GM12878 (cell line): Measurements from ENCODE around the gene LIX1L. TPM values are rescaled to one million over a fixed set of nuclear protein-coding genes. Genes with fewer than 3 reads are reported as not detected.
A peak's percentile ranks its signal among the peaks of the same experiment; 100 is the strongest.

Experiments
- ATAC-seq: fragments of 200-7000 bp; cut with Tn5 transposase; 3 replicates; pipeline ENCODE4 v1.9.1; 2020; ENCODE audit warnings: mild to moderate bottlenecking, moderate library complexity
- BruUV-seq: library from RNA; stranded (reverse); fragments of 400-500 nt; replicated peaks from 2 replicates; lab custom pipeline; 2021; lab: Mats Ljungman, UMichigan
- CTCF ChIA-PET: fragments of 300-600 bp; sonication (Branson Sonifier 250); formaldehyde crosslinking; extraction: SDS; loops from one replicate; lab custom pipeline; 2021; ENCODE audit warnings: inconsistent platforms; lab: Yijun Ruan, JAX
- POLR2A ChIA-PET: fragments of 350-600 bp; formaldehyde crosslinking; extraction: SDS; loops from one replicate; lab custom pipeline; 2021; ENCODE audit warnings: inconsistent platforms; lab: Charles Lee
- RAD21 ChIA-PET: fragments of 300-600 bp; sonication (Branson Sonifier 250); formaldehyde crosslinking; loops from one replicate; lab custom pipeline; 2023; ENCODE audit warnings: antibody characterized with exemption; ENCODE audit not compliant: unreplicated experiment; lab: Charles Lee
- SMC1A ChIA-PET: fragments of 300-600 bp; sonication (Branson Sonifier 250); formaldehyde crosslinking; loops from one replicate; lab custom pipeline; 2023; ENCODE audit not compliant: unreplicated experiment, uncharacterized antibody; lab: Charles Lee
- DNase-seq: peaks from one replicate; pipeline ENCODE4 v3.0.0-alpha.2; 2011; ENCODE audit warnings: low read depth, low spot score
- FAIRE-seq: peaks from 3 replicates; lab custom pipeline; 2011; peaks lifted over from hg19 to GRCh38; lab: Jason Lieb, UNC
- H2AFZ ChIP-seq: 2 replicates; pipeline ENCODE4 v1.6.0; 2011; ENCODE audit warnings: low read depth, low read length, control low read depth; ENCODE audit not compliant: control insufficient read depth
- H3K27ac ChIP-seq: 2 replicates; pipeline ENCODE4 v1.5.1; 2011; ENCODE audit warnings: control low read depth; ENCODE audit not compliant: control insufficient read depth, insufficient read depth
- H3K27me3 ChIP-seq, 2 experiments: replicated peaks in 1 of 2; 2 replicates each; pipeline versions ENCODE4 v1.6.0 to v1.6.1; 2011; ENCODE audit warnings: low read length in 1 of 2; ENCODE audit not compliant: control insufficient read depth in 2 of 2, insufficient read depth in 2 of 2
- H3K36me3 ChIP-seq, 2 experiments: 2 replicates each; pipeline ENCODE4 v1.5.1; 2011; ENCODE audit warnings: low read length in 1 of 2; ENCODE audit not compliant: control insufficient read depth in 2 of 2, insufficient read depth in 2 of 2
- H3K4me1 ChIP-seq: 2 replicates; pipeline ENCODE4 v1.6.1; 2011; ENCODE audit warnings: mild to moderate bottlenecking, low read length, moderate library complexity, mixed read lengths; ENCODE audit not compliant: control insufficient read depth, insufficient read depth
- H3K4me2 ChIP-seq: 2 replicates; pipeline ENCODE4 v1.6.0; 2011; ENCODE audit warnings: control low read depth; ENCODE audit not compliant: control insufficient read depth, insufficient read depth
- H3K4me3 ChIP-seq: fragments of 200-600 bp; sonication (generic); 2 replicates; pipeline ENCODE4 v1.5.1; 2016
- H3K79me2 ChIP-seq: 2 replicates; pipeline ENCODE4 v1.6.0; 2011; ENCODE audit warnings: low read length; ENCODE audit not compliant: control insufficient read depth, insufficient read depth
- H3K9ac ChIP-seq: 2 replicates; pipeline ENCODE4 v1.8.0; 2011; ENCODE audit warnings: low read length, control low read depth, mixed read lengths; ENCODE audit not compliant: control insufficient read depth, insufficient read depth
- H3K9me3 ChIP-seq: replicated peaks from 3 replicates; pipeline ENCODE4 v1.5.1; 2011; ENCODE audit warnings: mild to moderate bottlenecking, low read length; ENCODE audit not compliant: control insufficient read depth, insufficient read depth
- H4K20me1 ChIP-seq: 2 replicates; pipeline ENCODE4 v1.6.0; 2011; ENCODE audit not compliant: control insufficient read depth, insufficient read depth
- ATF7 ChIP-seq: fragments of 450-650 bp; IDR thresholded peaks from 2 replicates; pipeline ENCODE4 v1.6.1; 2016; ENCODE audit warnings: low read depth, mild to moderate bottlenecking
- CREB1 ChIP-seq: IDR thresholded peaks from 2 replicates; pipeline ENCODE4 v1.6.1; 2012; ENCODE audit warnings: low read depth, mild to moderate bottlenecking, inconsistent platforms
- MEF2A ChIP-seq: IDR thresholded peaks from 2 replicates; pipeline ENCODE4 v1.6.1; 2011; ENCODE audit warnings: low read depth, mild to moderate bottlenecking, low read length, moderate library complexity; ENCODE audit not compliant: insufficient read depth
- NFYB ChIP-seq: IDR thresholded peaks from 2 replicates; pipeline ENCODE4 v1.6.1; 2011; ENCODE audit warnings: low read depth, mild to moderate bottlenecking, low read length, improper control_type of control experiment, moderate library complexity; ENCODE audit not compliant: insufficient read depth
- WGBS: methylation state at CpG from one replicate; pipeline ENCODE4 v1.1.6; 2016; ENCODE audit warnings: low lambda C conversion rate; ENCODE audit not compliant: insufficient replicate concordance, insufficient coverage; ENCODE audit errors: missing lambda C conversion rate; 5-methylcytosine and 5-hydroxymethylcytosine counted together
- in situ Hi-C: fragments of 300-500 bp; cut with MboI; formaldehyde crosslinking; loops from 9 replicates; pipeline ENCODE4 v1.14.3; 2018; ENCODE audit warnings: mixed read lengths
- intact Hi-C: fragments of 100-400 bp; cut with micrococcal nuclease; formaldehyde crosslinking; loops from one replicate; pipeline ENCODE4 v1.14.2; 2022; ENCODE audit not compliant: unreplicated experiment
- polyA plus RNA-seq, 11 experiments: library from polyadenylated mRNA; depleted of rRNA in 4 of 11; unstranded in 6 of 11; stranded (reverse) in 5 of 11; fragments of >200 nt; fragmentation: Nextera tagmentation in 4 of 11; fragmentation: Illumina TruSeq in 1 of 11; extraction: Ambion mirVana in 4 of 11; extraction: Trizol in 1 of 11; gene quantifications; 1 replicate in 1 of 11; 2 replicates in 10 of 11; pipeline versions ENCODE4 v1.2.1 to v1.2.3, GENCODE V29; 2011 to 2016; ENCODE audit warnings: inconsistent platforms in 2 of 11, missing spikeins in 2 of 11, low read depth in 1 of 11
- total RNA-seq, 4 experiments: library from RNA; depleted of rRNA in 3 of 4; stranded (reverse); fragments of >200 nt in 3 of 4; fragmentation: Illumina TruSeq in 1 of 4; extraction: Trizol in 1 of 4; gene quantifications; 2 replicates each; pipeline versions ENCODE4 v1.2.1 to v1.2.3, GENCODE V29; 2013 to 2021
- TF ChIP-seq, protein P1 (sequence below): fragments of 450-650 bp; IDR thresholded peaks from 2 replicates; pipeline ENCODE4 v1.6.1; 2018; ENCODE audit warnings: mild to moderate bottlenecking, low read depth, moderate library complexity; ENCODE audit not compliant: partially characterized antibody
- TF ChIP-seq, protein P2 (sequence below): fragments of 450-650 bp; IDR thresholded peaks from 2 replicates; pipeline ENCODE4 v1.6.1; 2017; ENCODE audit warnings: mild to moderate bottlenecking, moderate library complexity
- TF ChIP-seq, protein P3 (sequence below), 3 experiments: IDR thresholded peaks in 2 of 3; conservative IDR thresholded peaks in 1 of 3; 2 replicates each; pipeline ENCODE4 v1.5.1; 2011; ENCODE audit warnings: low read depth in 3 of 3, low read length in 3 of 3, mild to moderate bottlenecking in 3 of 3, control low read depth in 2 of 3, moderate library complexity in 2 of 3, inconsistent platforms in 1 of 3, mixed read lengths in 1 of 3; ENCODE audit not compliant: control insufficient read depth in 2 of 3, insufficient read depth in 1 of 3; ENCODE audit errors: extremely low read depth in 1 of 3

LIX1L gene
- total and polyA plus RNA-seq, 10 of the 15 experiments (the other 5 are each of a cell fraction or from before 2014, with no cell fraction given) = 5.5 to 48.2 (median 15.3) TPM

DNA sequence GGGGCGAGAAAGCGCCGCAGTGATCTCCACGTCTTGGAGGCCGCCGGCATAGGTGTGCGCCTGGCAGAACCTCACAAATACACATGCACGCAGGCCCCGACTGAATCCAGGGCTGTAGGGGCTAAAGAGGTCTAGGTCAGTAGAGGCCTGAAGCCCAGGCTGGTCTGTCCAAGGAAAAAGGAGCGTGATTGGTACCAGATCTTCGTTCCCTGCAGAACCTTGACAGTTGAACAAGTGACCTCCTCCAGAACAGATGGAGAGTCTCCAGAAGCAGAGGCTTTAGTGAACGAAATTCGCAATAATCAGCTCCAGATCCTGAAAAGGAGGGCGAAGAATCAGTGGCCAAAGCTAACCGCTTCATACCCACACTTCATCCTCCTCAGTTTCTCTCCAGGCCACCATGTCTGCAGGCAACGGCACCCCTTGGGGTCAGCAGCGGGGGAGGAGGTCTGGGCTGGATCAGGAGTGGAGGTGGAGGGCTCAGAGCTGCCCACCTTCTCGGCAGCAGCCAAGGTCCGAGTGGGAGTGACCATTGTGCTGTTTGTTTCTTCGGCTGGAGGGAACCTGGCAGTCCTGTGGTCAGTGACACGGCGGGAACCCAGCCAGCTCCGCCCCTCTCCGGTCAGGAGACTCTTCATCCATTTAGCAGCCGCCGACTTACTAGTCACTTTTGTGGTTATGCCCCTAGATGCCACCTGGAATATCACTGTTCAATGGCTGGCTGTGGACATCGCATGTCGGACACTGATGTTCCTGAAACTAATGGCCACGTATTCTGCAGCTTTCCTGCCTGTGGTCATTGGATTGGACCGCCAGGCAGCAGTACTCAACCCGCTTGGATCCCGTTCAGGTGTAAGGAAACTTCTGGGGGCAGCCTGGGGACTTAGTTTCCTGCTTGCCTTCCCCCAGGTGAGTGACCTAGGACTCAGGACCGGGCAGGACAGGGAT, 38.6 kb downstream of the LIX1L start (continued):
- no peak for TF ChIP-seq NFYB

DNA sequence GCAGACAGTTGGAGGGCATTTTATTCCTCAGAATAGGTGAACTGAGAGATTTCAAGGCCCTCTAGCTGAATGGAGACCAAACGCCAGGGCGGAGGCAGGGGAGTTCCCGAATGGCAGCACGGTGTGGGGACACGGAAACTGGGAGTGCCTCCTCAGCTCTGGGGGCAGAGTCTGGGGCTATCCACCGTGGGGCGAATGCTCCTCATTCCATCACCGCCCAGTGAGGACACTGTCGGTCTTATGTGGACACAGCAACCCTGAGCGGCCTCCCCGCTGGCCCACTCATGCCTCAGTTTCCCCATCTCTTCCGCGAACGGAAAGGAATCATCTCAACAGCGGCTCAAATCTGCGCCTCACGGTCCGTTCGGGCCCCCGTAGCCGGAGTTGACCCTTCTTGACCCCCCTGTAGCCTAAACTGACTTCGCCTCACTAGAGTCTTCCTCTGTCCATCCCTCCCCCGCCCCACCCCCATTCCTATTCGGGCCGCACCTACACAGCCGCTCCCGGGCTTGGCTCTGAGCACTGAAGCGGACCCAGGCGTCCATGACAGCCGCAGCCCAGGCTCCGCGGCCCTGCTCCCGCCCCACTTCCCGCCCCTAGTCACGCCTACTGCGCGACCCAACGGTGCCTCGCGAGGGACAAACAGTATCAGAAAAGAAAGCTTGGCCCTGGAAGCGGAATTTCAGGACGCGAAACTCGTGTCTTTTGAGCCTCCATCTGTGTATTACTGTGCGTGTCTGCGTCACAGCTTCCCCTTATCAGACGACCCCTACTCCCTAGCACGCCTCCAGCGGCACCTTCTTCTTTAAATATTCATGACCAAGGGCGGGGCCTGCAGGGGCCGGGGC, 39.4 kb downstream of the LIX1L start, which contains the start of gene PEX11B:
TSS of gene PEX11B (minus strand) at position 574 of the 848 bp plus-strand sequence. CDS start at position 545, 29 bp downstream.
- peak; percentile 35 for FAIRE-seq
- TF ChIP-seq, protein P1, sequence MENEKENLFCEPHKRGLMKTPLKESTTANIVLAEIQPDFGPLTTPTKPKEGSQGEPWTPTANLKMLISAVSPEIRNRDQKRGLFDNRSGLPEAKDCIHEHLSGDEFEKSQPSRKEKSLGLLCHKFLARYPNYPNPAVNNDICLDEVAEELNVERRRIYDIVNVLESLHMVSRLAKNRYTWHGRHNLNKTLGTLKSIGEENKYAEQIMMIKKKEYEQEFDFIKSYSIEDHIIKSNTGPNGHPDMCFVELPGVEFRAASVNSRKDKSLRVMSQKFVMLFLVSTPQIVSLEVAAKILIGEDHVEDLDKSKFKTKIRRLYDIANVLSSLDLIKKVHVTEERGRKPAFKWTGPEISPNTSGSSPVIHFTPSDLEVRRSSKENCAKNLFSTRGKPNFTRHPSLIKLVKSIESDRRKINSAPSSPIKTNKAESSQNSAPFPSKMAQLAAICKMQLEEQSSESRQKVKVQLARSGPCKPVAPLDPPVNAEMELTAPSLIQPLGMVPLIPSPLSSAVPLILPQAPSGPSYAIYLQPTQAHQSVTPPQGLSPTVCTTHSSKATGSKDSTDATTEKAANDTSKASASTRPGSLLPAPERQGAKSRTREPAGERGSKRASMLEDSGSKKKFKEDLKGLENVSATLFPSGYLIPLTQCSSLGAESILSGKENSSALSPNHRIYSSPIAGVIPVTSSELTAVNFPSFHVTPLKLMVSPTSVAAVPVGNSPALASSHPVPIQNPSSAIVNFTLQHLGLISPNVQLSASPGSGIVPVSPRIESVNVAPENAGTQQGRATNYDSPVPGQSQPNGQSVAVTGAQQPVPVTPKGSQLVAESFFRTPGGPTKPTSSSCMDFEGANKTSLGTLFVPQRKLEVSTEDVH = no peak
- no peak for TF ChIP-seq MEF2A
- peak; percentile 85 for TF ChIP-seq CREB1
- TF ChIP-seq ATF7 = peak; percentile 54; the same call in 1 of the 2 replicates
- TF ChIP-seq, protein P2, sequence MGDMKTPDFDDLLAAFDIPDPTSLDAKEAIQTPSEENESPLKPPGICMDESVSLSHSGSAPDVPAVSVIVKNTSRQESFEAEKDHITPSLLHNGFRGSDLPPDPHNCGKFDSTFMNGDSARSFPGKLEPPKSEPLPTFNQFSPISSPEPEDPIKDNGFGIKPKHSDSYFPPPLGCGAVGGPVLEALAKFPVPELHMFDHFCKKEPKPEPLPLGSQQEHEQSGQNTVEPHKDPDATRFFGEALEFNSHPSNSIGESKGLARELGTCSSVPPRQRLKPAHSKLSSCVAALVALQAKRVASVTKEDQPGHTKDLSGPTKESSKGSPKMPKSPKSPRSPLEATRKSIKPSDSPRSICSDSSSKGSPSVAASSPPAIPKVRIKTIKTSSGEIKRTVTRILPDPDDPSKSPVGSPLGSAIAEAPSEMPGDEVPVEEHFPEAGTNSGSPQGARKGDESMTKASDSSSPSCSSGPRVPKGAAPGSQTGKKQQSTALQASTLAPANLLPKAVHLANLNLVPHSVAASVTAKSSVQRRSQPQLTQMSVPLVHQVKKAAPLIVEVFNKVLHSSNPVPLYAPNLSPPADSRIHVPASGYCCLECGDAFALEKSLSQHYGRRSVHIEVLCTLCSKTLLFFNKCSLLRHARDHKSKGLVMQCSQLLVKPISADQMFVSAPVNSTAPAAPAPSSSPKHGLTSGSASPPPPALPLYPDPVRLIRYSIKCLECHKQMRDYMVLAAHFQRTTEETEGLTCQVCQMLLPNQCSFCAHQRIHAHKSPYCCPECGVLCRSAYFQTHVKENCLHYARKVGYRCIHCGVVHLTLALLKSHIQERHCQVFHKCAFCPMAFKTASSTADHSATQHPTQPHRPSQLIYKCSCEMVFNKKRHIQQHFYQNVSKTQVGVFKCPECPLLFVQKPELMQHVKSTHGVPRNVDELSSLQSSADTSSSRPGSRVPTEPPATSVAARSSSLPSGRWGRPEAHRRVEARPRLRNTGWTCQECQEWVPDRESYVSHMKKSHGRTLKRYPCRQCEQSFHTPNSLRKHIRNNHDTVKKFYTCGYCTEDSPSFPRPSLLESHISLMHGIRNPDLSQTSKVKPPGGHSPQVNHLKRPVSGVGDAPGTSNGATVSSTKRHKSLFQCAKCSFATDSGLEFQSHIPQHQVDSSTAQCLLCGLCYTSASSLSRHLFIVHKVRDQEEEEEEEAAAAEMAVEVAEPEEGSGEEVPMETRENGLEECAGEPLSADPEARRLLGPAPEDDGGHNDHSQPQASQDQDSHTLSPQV = no peak
- TF ChIP-seq, protein P3, sequence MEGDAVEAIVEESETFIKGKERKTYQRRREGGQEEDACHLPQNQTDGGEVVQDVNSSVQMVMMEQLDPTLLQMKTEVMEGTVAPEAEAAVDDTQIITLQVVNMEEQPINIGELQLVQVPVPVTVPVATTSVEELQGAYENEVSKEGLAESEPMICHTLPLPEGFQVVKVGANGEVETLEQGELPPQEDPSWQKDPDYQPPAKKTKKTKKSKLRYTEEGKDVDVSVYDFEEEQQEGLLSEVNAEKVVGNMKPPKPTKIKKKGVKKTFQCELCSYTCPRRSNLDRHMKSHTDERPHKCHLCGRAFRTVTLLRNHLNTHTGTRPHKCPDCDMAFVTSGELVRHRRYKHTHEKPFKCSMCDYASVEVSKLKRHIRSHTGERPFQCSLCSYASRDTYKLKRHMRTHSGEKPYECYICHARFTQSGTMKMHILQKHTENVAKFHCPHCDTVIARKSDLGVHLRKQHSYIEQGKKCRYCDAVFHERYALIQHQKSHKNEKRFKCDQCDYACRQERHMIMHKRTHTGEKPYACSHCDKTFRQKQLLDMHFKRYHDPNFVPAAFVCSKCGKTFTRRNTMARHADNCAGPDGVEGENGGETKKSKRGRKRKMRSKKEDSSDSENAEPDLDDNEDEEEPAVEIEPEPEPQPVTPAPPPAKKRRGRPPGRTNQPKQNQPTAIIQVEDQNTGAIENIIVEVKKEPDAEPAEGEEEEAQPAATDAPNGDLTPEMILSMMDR (IDR thresholded peaks at IDR 0.05 in 2 of 3, conservative IDR thresholded peaks at IDR 0.05 in 1 of 3; ENCODE audit: control insufficient read depth in 2 of 3, extremely low read depth in 1 of 3, insufficient read depth in 1 of 3, low read depth in 3 of 3, low read length in 3 of 3) = no peak

More for the DNA sequence above, 39.4 kb downstream of the LIX1L start, which contains the start of gene PEX11B:
- Histone ChIP-seq H3K4me2 (peak within 1 kb of the TSS; percentile 100), H3K27me3 (no peaks in the 10 kb centered on the region), H3K36me3 (peaks cover 0 to 11% of the 10 kb centered on the region in 2 experiments; a peak in 2 of 4 replicates), H4K20me1 (no peaks in the 10 kb centered on the region), H3K4me1 (peaks cover 17% of the 10 kb centered on the region), H3K9ac (peak within 1 kb of the TSS; percentile 96), H3K27ac (peak within 1 kb of the TSS; percentile 93), H2AFZ (peak within 1 kb of the TSS; percentile 98), H3K79me2 (peaks cover 12% of the 10 kb centered on the region), H3K9me3 (no peaks in the 10 kb centered on the region), H3K4me3 (peak within 1 kb of the TSS; percentile 97)
- 1% methylated on average over 46 of the region's 51 CpGs for WGBS
- no TSS peak for BruUV-seq
- CTCF ChIA-PET = interaction anchor here (0.8 to 1.8 kb wide), 9 partner anchors 8 to 119 kb away, joined by 3 to 7 read pairs (median 3); partner anchors contain the start of gene RBM8A
- ATAC-seq = peak; percentile 94
- RAD21 ChIA-PET = interaction anchor here (0.9 to 2.5 kb wide), 8 partner anchors 9 to 92 kb away, joined by 3 to 11 read pairs (median 4); partner anchors contain the start of genes ANKRD34A, LIX1L, NUDT17 and PIAS3
- SMC1A ChIA-PET = interaction anchor here (0.6 to 1.6 kb wide), 3 partner anchors 9 to 58 kb away, joined by 3 to 5 read pairs (median 3); partner anchors contain the start of genes LIX1L and RBM8A
- intact Hi-C loops = loop anchor here (1.0 kb wide), 3 partner anchors 8 to 59 kb away; partner anchors contain the start of genes ITGA10, PIAS3 and RBM8A
- in situ Hi-C loops = loop anchor here (5.0 kb wide), 1 partner anchor 61 kb away; the partner anchor contains the start of gene PIAS3
- POLR2A ChIA-PET = interaction anchor here (0.6 to 2.6 kb wide), 10 partner anchors 9 to 131 kb away, joined by 3 to 23 read pairs (median 8); partner anchors contain the start of genes ANKRD34A, LIX1L, NUDT17 and PIAS3
- peak; percentile 75 for DNase-seq
